Liver (tissue), 9 donors: ENCODE measurements around the gene IFIH1. TPM values are rescaled to one million over a fixed set of nuclear protein-coding genes. Genes with fewer than 3 reads are reported as not detected.

ENCODE experiments used
- DNase-seq: peaks from one replicate; pipeline ENCODE4 v3.0.0-alpha.2; 2017; ENCODE audit warnings: low spot score
- H3K27ac ChIP-seq, 2 donors: one replicate each; pipeline ENCODE4 v1.7.0; 2013; ENCODE audit warnings: inconsistent platforms in 2 of 2, low read length in 2 of 2, control low read depth in 1 of 2, low read depth in 1 of 2, mild to moderate bottlenecking in 1 of 2
- H3K27me3 ChIP-seq, 4 donors: one replicate each; pipeline versions ENCODE4 v1.6.1 to v1.7.0; 2013; ENCODE audit warnings: low read length in 3 of 4, inconsistent platforms in 1 of 4, mild to moderate bottlenecking in 1 of 4, moderate library complexity in 1 of 4; ENCODE audit not compliant: control insufficient read depth in 4 of 4, insufficient read depth in 4 of 4
- H3K36me3 ChIP-seq, 4 donors: one replicate each; pipeline versions ENCODE4 v1.6.1 to v1.7.0; 2013; ENCODE audit warnings: low read length in 3 of 4, mild to moderate bottlenecking in 3 of 4, low read depth in 1 of 4, moderate library complexity in 1 of 4; ENCODE audit not compliant: control insufficient read depth in 4 of 4, insufficient read depth in 3 of 4
- H3K4me1 ChIP-seq, 4 donors: one replicate each; pipeline versions ENCODE4 v1.6.1 to v1.7.0; 2013; ENCODE audit warnings: low read length in 3 of 4, mild to moderate bottlenecking in 3 of 4, moderate library complexity in 1 of 4; ENCODE audit not compliant: control insufficient read depth in 4 of 4, insufficient read depth in 4 of 4
- H3K4me3 ChIP-seq, 3 donors: one replicate each; pipeline versions ENCODE4 v1.6.1 to v1.7.0; 2013; ENCODE audit warnings: low read length in 3 of 3, control low read depth in 1 of 3, low read depth in 1 of 3, mild to moderate bottlenecking in 1 of 3
- H3K9ac ChIP-seq, 2 donors: one replicate each; pipeline ENCODE4 v1.7.0; 2013; ENCODE audit warnings: low read length in 2 of 2, mild to moderate bottlenecking in 2 of 2, moderate library complexity in 2 of 2, control low read depth in 1 of 2, low read depth in 1 of 2
- H3K9me3 ChIP-seq, 4 donors: one replicate each; pipeline versions ENCODE4 v1.6.1 to v1.7.0; 2013; ENCODE audit warnings: low read length in 3 of 4; ENCODE audit not compliant: control insufficient read depth in 4 of 4
- CTCF ChIP-seq: fragments of 150-350 bp; IDR thresholded peaks from 2 replicates; pipeline ENCODE4 v1.5.1; 2017; ENCODE audit warnings: improper control_type of control experiment, low read depth, low read length; ENCODE audit not compliant: missing input control
- EGR1 ChIP-seq, 2 donors: IDR thresholded peaks; 2 replicates each; pipeline ENCODE4 v1.6.1; 2016 to 2018; ENCODE audit warnings: antibody characterized with exemption in 2 of 2, low read depth in 2 of 2
- FOXA1 ChIP-seq: IDR thresholded peaks from 2 replicates; pipeline ENCODE4 v1.6.1; 2016; ENCODE audit warnings: antibody characterized with exemption
- FOXA2 ChIP-seq: IDR thresholded peaks from 2 replicates; pipeline ENCODE4 v1.6.1; 2016; ENCODE audit warnings: antibody characterized with exemption
- GABPA ChIP-seq, 2 donors: IDR thresholded peaks in 1 of 2; conservative IDR thresholded peaks in 1 of 2; 2 replicates each; pipeline ENCODE4 v1.6.1; 2016; ENCODE audit warnings: antibody characterized with exemption in 2 of 2, mild to moderate bottlenecking in 1 of 2, moderate library complexity in 1 of 2
- HNF4A ChIP-seq, 2 donors: conservative IDR thresholded peaks; 2 replicates each; pipeline ENCODE4 v1.6.1; 2016; ENCODE audit warnings: antibody characterized with exemption in 2 of 2, mild to moderate bottlenecking in 2 of 2
- HNF4G ChIP-seq: IDR thresholded peaks from 2 replicates; pipeline ENCODE4 v1.6.1; 2016; ENCODE audit warnings: antibody characterized with exemption
- JUND ChIP-seq, 2 donors: IDR thresholded peaks; 2 replicates each; pipeline ENCODE4 v1.6.1; 2016; ENCODE audit warnings: antibody characterized with exemption in 2 of 2
- MAX ChIP-seq: IDR thresholded peaks from 2 replicates; pipeline ENCODE4 v1.6.1; 2016; ENCODE audit warnings: antibody characterized with exemption
- NR2F2 ChIP-seq: IDR thresholded peaks from 2 replicates; pipeline ENCODE4 v1.6.1; 2016; ENCODE audit warnings: antibody characterized with exemption
- RAD21 ChIP-seq, 2 donors: IDR thresholded peaks; 2 replicates each; pipeline ENCODE4 v1.6.1; 2016; ENCODE audit warnings: antibody characterized with exemption in 2 of 2, mild to moderate bottlenecking in 2 of 2
- REST ChIP-seq: IDR thresholded peaks from 2 replicates; pipeline ENCODE4 v1.6.1; 2016; ENCODE audit warnings: antibody characterized with exemption, mild to moderate bottlenecking
- RXRA ChIP-seq, 2 donors: IDR thresholded peaks; 2 replicates each; pipeline ENCODE4 v1.6.1; 2017 to 2018; ENCODE audit warnings: antibody characterized with exemption in 2 of 2, mild to moderate bottlenecking in 1 of 2
- SP1 ChIP-seq: IDR thresholded peaks from 2 replicates; pipeline ENCODE4 v1.6.1; 2018; ENCODE audit warnings: antibody characterized with exemption, mild to moderate bottlenecking
- TAF1 ChIP-seq: conservative IDR thresholded peaks from 2 replicates; pipeline ENCODE4 v1.6.1; 2016; ENCODE audit warnings: antibody characterized with exemption, mild to moderate bottlenecking
- YY1 ChIP-seq: IDR thresholded peaks from 2 replicates; pipeline ENCODE4 v1.6.1; 2016; ENCODE audit warnings: antibody characterized with exemption, mild to moderate bottlenecking
- ZBTB33 ChIP-seq: IDR thresholded peaks from 2 replicates; pipeline ENCODE4 v1.6.1; 2016; ENCODE audit warnings: antibody characterized with exemption
- WGBS: extraction: QIAGEN DNeasy Blood & Tissue Kit; methylation state at CpG from one replicate; pipeline ENCODE4 v1.1.7; 2013; 5-methylcytosine and 5-hydroxymethylcytosine counted together
- polyA plus RNA-seq, 2 donors: library from polyadenylated mRNA; stranded (reverse) in 1 of 2; unstranded in 1 of 2; fragments of 200-250 nt in 1 of 2; fragments of >200 nt in 1 of 2; fragmentation: Nextera tagmentation in 1 of 2; extraction: Ambion mirVana in 1 of 2; gene quantifications; one replicate each; pipeline versions ENCODE4 v1.2.1 to v1.2.3, GENCODE V29; 2013 to 2015
- total RNA-seq, 2 donors: library from RNA; depleted of rRNA; stranded (reverse); fragments of >200 nt; gene quantifications; one replicate each; pipeline ENCODE4 v1.2.3, GENCODE V29; 2014
- TF ChIP-seq, protein P1 (sequence below): IDR thresholded peaks from 2 replicates; pipeline ENCODE4 v1.6.1; 2016; ENCODE audit warnings: antibody characterized with exemption
- donor health status: healthy.
- donor health status: healthy.
- donor health status: healthy.
- donor health status: healthy.
- donor health status: healthy.

The IFIH1 gene
- total and polyA plus RNA-seq, 4 donors, result 5.5 to 13.2 (median 7.9) TPM

GRCh38 chr2:162300266-162300665 lies 18.2 kb downstream of the IFIH1 start (continued):
- TF ChIP-seq ZBTB33 (no peak), EGR1 (IDR thresholded peaks at IDR 0.05; ENCODE audit: low read depth in 2 of 2) (no peak), SP1 (no peak), GABPA (IDR thresholded peaks at IDR 0.05 in 1 of 2, conservative IDR thresholded peaks at IDR 0.05 in 1 of 2) (no peak)

- Histone ChIP-seq H3K27ac (no peak overlapping the region), H3K9ac (no peak overlapping the region), H3K9me3 (no peaks in the 10 kb centered on the region), H3K27me3 (no peaks in the 10 kb centered on the region), H3K4me3 (no peak overlapping the region), H3K4me1 (peaks cover 2 to 29% (median 14%) of the 10 kb centered on the region in 4 donors), H3K36me3 (no peaks in the 10 kb centered on the region)
- 87% methylated on average over 9 of the region's 9 CpGs for WGBS
- DNase-seq, result no peak
- TF ChIP-seq FOXA2, result no peak
- peak; percentile 23 to 50 for TF ChIP-seq HNF4A (conservative IDR thresholded peaks at IDR 0.05)
Measured at GRCh38 chr2:162298669-162299335, 19.7 kb downstream of the IFIH1 start.

DNA sequence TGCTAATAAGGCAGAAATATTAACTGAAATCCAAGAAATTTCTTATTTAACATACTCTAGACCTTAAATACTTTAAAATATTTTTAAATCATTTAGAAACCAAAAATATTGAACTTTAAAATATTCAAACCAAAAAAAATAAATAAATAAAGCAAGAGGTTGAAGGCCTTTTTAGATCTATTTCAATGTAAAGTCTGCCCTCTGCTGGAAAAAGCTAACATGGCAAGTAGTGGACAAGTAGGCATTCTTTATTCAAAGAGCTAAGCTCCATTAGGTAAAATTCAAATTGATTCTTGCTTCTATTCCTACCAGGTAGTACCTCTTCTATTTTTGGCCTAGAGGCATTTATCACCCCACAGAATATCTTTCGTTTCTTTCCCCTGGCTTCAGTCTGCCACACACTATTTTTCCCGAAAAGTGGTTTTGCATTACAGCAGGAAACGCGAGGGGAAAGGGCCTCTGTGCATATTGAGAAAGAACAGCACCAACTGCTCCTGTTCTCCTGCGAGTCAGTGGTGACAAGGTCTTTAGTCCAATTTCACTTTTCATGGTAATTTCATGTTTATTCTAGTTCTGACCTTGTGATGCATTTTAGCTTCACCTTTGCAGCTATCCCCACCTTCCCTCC lies 20.4 kb downstream of the IFIH1 start:
- TF ChIP-seq, protein P1, sequence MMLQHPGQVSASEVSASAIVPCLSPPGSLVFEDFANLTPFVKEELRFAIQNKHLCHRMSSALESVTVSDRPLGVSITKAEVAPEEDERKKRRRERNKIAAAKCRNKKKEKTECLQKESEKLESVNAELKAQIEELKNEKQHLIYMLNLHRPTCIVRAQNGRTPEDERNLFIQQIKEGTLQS, result no peak
- TF ChIP-seq REST (no peak), FOXA2 (no peak), ZBTB33 (no peak), EGR1 (IDR thresholded peaks at IDR 0.05; ENCODE audit: low read depth in 2 of 2) (no peak), GABPA (IDR thresholded peaks at IDR 0.05 in 1 of 2, conservative IDR thresholded peaks at IDR 0.05 in 1 of 2) (no peak), HNF4G (no peak), JUND (IDR thresholded peaks at IDR 0.05) (no peak), TAF1 (no peak), NR2F2 (no peak), MAX (no peak), CTCF (peak; percentile 90), YY1 (no peak), FOXA1 (no peak), RXRA (IDR thresholded peaks at IDR 0.05) (peak in 1 of 2 donors; percentile 37), SP1 (no peak), HNF4A (conservative IDR thresholded peaks at IDR 0.05) (peak in 1 of 2 donors; percentile 25), RAD21 (IDR thresholded peaks at IDR 0.05) (peak; percentile 88 to 89)
- 47% methylated on average over 5 of the region's 5 CpGs for WGBS
- Histone ChIP-seq H3K9ac (peak overlapping the region in 1 of 2 donors; percentile 21), H3K36me3 (peaks cover 0 to 3% (median 0%) of the 10 kb centered on the region in 4 donors), H3K9me3 (no peaks in the 10 kb centered on the region), H3K27me3 (no peaks in the 10 kb centered on the region), H3K27ac (no peak overlapping the region), H3K4me3 (no peak overlapping the region), H3K4me1 (peaks cover 2 to 29% (median 14%) of the 10 kb centered on the region in 4 donors)
- peak; percentile 44 for DNase-seq
